ENCODE results near the gene PLXNA2. TPM values are rescaled to one million over a fixed set of nuclear protein-coding genes. Genes with fewer than 3 reads are reported as not detected.

PLXNA2 gene, protein sequence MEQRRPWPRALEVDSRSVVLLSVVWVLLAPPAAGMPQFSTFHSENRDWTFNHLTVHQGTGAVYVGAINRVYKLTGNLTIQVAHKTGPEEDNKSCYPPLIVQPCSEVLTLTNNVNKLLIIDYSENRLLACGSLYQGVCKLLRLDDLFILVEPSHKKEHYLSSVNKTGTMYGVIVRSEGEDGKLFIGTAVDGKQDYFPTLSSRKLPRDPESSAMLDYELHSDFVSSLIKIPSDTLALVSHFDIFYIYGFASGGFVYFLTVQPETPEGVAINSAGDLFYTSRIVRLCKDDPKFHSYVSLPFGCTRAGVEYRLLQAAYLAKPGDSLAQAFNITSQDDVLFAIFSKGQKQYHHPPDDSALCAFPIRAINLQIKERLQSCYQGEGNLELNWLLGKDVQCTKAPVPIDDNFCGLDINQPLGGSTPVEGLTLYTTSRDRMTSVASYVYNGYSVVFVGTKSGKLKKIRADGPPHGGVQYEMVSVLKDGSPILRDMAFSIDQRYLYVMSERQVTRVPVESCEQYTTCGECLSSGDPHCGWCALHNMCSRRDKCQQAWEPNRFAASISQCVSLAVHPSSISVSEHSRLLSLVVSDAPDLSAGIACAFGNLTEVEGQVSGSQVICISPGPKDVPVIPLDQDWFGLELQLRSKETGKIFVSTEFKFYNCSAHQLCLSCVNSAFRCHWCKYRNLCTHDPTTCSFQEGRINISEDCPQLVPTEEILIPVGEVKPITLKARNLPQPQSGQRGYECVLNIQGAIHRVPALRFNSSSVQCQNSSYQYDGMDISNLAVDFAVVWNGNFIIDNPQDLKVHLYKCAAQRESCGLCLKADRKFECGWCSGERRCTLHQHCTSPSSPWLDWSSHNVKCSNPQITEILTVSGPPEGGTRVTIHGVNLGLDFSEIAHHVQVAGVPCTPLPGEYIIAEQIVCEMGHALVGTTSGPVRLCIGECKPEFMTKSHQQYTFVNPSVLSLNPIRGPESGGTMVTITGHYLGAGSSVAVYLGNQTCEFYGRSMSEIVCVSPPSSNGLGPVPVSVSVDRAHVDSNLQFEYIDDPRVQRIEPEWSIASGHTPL (N-terminal part only)
- polyA plus RNA-seq (2014; cell fraction: cytosol; rRNA removed) = 6.0 and 6.3 TPM in 2 replicates
- polyA plus RNA-seq (2014; cell fraction: nucleus; rRNA removed) = 16.3 and 61.2 TPM in 2 replicates

GRCh38 chr1:208243967-208244916 lies at the start of gene PLXNA2:
Gene PLXNA2, minus strand, starts transcription at chr1:208244384. Its CDS starts 26,462 bp downstream, at chr1:208217922.
- peak; percentile 71 for DNase-seq (ENCODE audit: low spot score)

- DNase-seq (ENCODE audit: low spot score) = no peak
Observed at GRCh38 chr1:208292908-208293307, 48.7 kb upstream of the PLXNA2 start.

GRCh38 chr1:208291923-208292711 lies 47.9 kb upstream of the PLXNA2 start:
- DNase-seq (ENCODE audit: low spot score) = no peak

GRCh38 chr1:208291129-208291528 lies 46.9 kb upstream of the PLXNA2 start:
- DNase-seq (ENCODE audit: low spot score) = no peak

- no peak for DNase-seq (ENCODE audit: low spot score)
Observed at GRCh38 chr1:208289716-208290115, 45.5 kb upstream of the PLXNA2 start.

DNA sequence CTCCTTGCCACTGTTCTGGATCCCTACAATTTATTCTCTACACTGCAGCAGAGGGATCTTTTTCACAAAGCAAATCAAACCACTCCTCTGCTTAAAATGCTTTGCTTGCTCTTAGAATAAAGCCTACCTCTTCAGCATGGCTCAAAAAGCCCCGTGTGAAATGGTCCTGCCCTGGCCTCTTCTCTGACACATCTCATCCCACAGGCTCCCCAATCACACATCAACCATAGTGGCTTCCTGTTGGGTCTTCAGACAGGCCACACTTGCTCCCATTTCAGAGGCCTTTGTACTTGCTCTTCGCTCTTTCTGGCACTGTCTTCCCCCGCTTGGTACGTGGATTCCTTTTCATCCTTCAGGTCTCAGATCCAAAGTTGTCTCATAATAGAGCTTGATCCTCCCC lies 44.3 kb upstream of the PLXNA2 start:
- DNase-seq (ENCODE audit: low spot score) = no peak

DNA sequence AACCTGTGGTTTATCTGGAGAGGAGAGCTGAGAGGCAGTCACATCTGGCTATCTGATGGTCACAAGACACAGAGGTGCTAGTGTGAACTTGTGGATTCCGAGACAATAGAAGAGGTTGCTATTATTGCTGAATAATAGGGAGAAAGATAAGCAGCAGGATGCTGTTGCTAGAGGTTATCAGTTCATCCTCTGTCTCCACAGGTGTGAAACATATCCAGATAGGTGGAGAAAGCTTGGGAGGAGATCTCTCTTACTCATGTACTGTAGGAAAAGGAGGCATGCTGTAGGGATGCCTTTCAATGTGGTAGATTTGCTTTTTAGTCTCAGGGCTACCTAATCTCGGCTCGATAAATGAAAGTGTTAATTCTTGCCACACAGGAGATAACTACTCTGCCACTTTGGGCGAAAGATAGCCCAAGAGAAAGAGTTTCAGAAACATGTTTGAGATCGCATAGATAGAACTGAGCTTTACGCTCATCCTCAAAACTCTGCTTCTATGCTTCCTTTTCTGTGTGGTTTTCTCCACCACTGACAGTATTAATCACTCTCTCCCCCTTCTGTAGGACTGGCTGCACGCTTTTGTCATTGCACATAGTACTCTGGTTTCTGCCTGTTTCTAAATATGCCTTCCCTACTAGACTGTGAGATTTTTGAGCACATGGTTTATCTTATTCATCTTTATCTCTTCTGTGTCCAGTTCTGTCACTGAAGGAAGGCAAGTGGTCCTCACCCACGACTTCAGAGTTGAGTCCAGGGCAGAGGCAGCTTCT lies 36.7 kb upstream of the PLXNA2 start:
- DNase-seq (ENCODE audit: low spot score) = no peak

DNA sequence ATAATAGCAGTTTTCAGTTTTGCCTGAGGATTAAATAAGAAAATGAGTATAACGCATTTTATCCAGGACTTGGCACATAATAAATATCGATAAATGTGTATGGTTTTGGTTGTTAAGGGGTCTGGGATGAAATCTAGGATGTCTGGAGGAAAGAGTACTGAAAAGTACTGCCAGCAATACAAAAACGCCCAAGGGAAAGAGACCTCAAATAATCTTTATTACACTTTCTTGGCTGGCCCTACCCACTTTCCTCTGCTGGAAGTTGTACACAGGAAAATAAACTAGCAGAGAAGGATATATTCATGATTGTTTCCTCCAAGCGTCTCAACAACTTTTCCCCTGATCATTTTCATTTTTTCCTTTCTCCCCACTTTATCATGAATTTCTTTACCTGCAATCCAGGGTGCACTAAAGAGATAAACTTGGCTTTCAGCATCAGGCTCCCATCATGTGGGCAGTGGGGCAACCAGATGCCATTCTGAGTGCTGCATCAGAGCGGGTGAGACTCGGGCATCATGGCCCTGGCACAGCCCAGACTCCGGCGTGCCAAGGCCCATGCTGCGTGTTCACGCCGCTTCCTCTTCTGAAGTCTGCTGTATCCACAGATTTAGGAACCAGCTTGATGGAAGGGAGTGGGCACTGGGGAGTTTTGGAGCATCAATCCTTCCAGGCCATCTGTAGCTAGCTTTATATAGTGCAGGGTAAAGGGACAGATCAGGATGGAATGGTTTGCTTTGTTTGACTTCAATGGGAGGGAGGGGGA lies 35.8 kb upstream of the PLXNA2 start:
- no peak for DNase-seq (ENCODE audit: low spot score)

DNA sequence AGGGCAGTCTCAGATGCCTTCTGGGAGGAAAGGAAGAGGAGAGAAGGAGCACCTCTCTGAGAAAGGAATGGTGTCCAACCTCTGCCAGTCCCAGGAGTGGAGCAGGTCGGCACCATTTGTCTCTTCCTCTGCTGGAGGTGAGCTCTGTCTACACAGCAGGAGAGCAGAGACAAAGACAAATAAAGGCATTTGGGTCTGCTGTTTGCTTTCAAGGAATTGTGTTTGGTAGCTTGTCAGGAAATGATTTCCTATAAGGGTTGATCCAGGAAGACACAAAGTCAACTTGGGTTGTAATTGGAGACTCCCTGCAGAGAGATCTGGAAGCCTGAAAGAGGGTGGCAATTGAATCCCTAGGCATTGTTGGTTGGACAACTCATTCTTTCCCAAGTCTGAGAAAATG lies 34.5 kb upstream of the PLXNA2 start:
- DNase-seq (ENCODE audit: low spot score) = no peak

GRCh38 chr1:208276757-208277435 lies 32.7 kb upstream of the PLXNA2 start:
- DNase-seq (ENCODE audit: low spot score) = no peak

DNA sequence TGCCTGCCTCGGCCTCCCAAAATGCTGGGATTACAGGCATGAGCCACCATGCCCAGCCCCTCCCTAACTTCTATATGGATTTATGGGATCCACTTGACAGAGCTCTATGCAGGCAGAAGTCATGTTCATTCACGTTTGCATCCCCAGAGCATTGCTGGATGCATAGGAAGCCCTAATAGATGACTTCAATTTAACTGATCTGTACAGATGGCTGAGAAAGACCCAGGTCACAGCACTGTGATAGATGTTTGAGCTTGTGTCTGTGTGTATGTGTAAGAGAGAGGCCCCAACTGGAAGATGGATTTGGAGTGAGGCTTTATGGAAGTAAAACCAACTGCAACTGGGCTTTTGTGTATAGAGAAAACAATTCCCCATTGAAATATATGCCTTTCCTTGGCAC lies 30.9 kb upstream of the PLXNA2 start:
- no peak for DNase-seq (ENCODE audit: low spot score)

GRCh38 chr1:208273386-208274017 lies 29.3 kb upstream of the PLXNA2 start:
- no peak for DNase-seq (ENCODE audit: low spot score)

DNA sequence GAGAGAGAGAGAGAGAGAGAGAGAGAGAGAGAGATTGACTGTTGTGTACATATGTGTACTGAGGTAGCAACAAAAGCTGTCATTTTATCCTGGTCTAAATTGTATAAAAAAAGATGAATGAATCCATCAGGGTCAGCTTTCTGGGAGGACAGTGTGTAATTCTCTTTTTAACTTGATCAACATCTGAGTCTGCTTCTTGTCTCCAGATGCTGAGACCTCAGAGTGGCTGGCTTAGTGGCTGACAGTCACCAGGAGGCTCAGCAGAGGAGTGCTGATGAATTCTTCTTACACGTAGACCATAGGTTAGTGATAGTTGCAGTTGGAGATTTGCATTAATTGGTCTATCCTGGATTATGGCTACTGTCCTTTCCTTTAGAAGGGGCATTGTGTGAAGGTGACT lies 28.5 kb upstream of the PLXNA2 start:
- peak; percentile 89 for DNase-seq (ENCODE audit: low spot score)

DNA sequence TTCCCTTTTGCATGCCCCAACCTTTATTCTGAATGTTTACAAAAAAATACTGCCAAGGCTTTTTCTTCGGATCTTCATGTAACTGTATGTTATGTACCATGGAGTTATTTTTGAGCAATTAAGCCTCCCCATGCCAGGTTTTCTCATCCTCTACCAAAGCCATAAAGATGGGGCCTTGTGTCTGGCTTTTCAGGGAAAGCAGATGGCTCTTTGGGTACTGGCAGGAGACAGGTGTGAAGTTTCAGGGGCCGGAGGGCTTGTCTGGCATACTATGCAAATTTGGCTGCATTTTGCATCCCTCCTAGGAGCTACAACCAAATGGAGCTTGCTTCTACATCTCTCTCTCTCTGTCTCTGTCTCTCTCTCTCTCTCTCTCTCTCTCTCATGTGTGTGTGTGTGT lies 28.1 kb upstream of the PLXNA2 start:
- DNase-seq (ENCODE audit: low spot score) = no peak

- DNase-seq (ENCODE audit: low spot score) = no peak
Observed at GRCh38 chr1:208271236-208271635, 27.1 kb upstream of the PLXNA2 start.

GRCh38 chr1:208270651-208271141 lies 26.5 kb upstream of the PLXNA2 start:
- DNase-seq (ENCODE audit: low spot score) = peak; percentile 59

GRCh38 chr1:208269338-208269666 lies 25.1 kb upstream of the PLXNA2 start:
- DNase-seq (ENCODE audit: low spot score) = no peak

All from SK-N-DZ (cell line).